ENCODE data around the gene NSUN2.

DNA sequence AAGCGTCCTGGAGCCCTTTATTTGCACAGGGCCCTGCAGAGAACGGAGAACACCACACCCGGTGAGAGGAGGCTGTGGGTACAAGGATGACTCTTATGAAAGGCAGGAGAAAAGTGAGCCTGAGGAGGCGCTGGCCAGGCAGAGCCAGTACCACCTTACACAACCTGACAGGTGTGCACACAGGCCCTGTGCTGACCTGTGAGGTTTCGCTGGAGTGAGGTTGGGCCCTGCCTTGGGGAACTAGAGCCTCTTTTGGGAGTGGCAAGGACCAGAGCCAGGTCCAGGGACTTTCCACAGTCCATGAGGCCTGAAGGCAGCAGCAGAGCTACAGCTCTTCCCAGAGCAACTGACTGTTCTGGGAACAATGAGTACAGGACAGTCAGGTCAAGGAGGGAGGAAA, 3.4 kb upstream of the NSUN2 start:
- TF ChIP-seq, protein P1, sequence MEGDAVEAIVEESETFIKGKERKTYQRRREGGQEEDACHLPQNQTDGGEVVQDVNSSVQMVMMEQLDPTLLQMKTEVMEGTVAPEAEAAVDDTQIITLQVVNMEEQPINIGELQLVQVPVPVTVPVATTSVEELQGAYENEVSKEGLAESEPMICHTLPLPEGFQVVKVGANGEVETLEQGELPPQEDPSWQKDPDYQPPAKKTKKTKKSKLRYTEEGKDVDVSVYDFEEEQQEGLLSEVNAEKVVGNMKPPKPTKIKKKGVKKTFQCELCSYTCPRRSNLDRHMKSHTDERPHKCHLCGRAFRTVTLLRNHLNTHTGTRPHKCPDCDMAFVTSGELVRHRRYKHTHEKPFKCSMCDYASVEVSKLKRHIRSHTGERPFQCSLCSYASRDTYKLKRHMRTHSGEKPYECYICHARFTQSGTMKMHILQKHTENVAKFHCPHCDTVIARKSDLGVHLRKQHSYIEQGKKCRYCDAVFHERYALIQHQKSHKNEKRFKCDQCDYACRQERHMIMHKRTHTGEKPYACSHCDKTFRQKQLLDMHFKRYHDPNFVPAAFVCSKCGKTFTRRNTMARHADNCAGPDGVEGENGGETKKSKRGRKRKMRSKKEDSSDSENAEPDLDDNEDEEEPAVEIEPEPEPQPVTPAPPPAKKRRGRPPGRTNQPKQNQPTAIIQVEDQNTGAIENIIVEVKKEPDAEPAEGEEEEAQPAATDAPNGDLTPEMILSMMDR (IDR thresholded peaks at IDR 0.05), result no peak
- TF ChIP-seq POLR2AphosphoS5 (IDR thresholded peaks at IDR 0.05) (no peak), POLR2A (IDR thresholded peaks at IDR 0.05) (no peak), EP300 (IDR thresholded peaks at IDR 0.05; ENCODE audit: low read depth) (no peak)

All from transverse colon (tissue), 4 donors.